HepG2 (cell line): ENCODE results near the gene LUZP1. TPM values are rescaled to one million over a fixed set of nuclear protein-coding genes. Genes with fewer than 3 reads are reported as not detected.

Source experiments
- ERF ChIP-seq: IDR thresholded peaks from 2 replicates; pipeline ENCODE4 v1.6.1; 2018; ENCODE audit warnings: missing biosample characterization, missing genetic modification reagents
- FOXK2 ChIP-seq: fragments of 450-650 bp; IDR thresholded peaks from 2 replicates; pipeline ENCODE4 v1.6.1; 2016
- KDM6A ChIP-seq: IDR thresholded peaks from 2 replicates; pipeline ENCODE4 v1.6.1; 2016; ENCODE audit warnings: low read depth
- KLF9 ChIP-seq: IDR thresholded peaks from 2 replicates; pipeline ENCODE4 v1.6.1; 2016; ENCODE audit warnings: low read depth
- NONO ChIP-seq, 2 experiments: fragments of 450-650 bp in 1 of 2; sonication (generic) in 1 of 2; formaldehyde crosslinking in 1 of 2; IDR thresholded peaks in 1 of 2; conservative IDR thresholded peaks in 1 of 2; 2 replicates each; pipeline versions ENCODE4 v1.6.1 to v1.8.0; 2017 to 2022; ENCODE audit warnings: mild to moderate bottlenecking in 1 of 2, missing genetic modification reagents in 1 of 2, moderate library complexity in 1 of 2
- PATZ1 ChIP-seq: sonication (generic); formaldehyde crosslinking; IDR thresholded peaks from 2 replicates; pipeline ENCODE4 v1.4.0; 2020; ENCODE audit warnings: missing genetic modification reagents
- SIX1 ChIP-seq: sonication (generic); formaldehyde crosslinking; IDR thresholded peaks from 2 replicates; pipeline ENCODE4 v1.4.0; 2020; ENCODE audit warnings: missing genetic modification reagents, borderline replicate concordance
- TBL1XR1 ChIP-seq: fragments of 150-350 bp; IDR thresholded peaks from 2 replicates; pipeline ENCODE4 v1.6.1; 2014; ENCODE audit warnings: borderline replicate concordance, low read length; ENCODE audit not compliant: partially characterized antibody
- TBX2 ChIP-seq: sonication (generic); formaldehyde crosslinking; IDR thresholded peaks from 2 replicates; pipeline ENCODE4 v1.5.0; 2020; ENCODE audit warnings: missing genetic modification reagents, mild to moderate bottlenecking, borderline replicate concordance
- UBTF ChIP-seq: sonication (generic); formaldehyde crosslinking; IDR thresholded peaks from 2 replicates; pipeline ENCODE4 v1.4.0; 2020; ENCODE audit warnings: mild to moderate bottlenecking, missing genetic modification reagents
- ZNF367 ChIP-seq: sonication (generic); formaldehyde crosslinking; IDR thresholded peaks from 2 replicates; pipeline ENCODE4 v1.4.0; 2020; ENCODE audit warnings: missing genetic modification reagents, borderline replicate concordance
- ZNF572 ChIP-seq: sonication (generic); formaldehyde crosslinking; IDR thresholded peaks from 2 replicates; pipeline ENCODE4 v1.5.1; 2020; ENCODE audit warnings: mild to moderate bottlenecking, missing genetic modification reagents
- ZNF747 ChIP-seq: sonication (generic); formaldehyde crosslinking; IDR thresholded peaks from 2 replicates; pipeline ENCODE4 v1.8.1; 2023; ENCODE audit warnings: missing genetic modification reagents, mild to moderate bottlenecking, borderline replicate concordance
- ZNF768 ChIP-seq: sonication (generic); formaldehyde crosslinking; IDR thresholded peaks from 2 replicates; pipeline ENCODE4 v1.4.0; 2020; ENCODE audit warnings: missing genetic modification reagents
- polyA plus RNA-seq, 8 experiments: library from polyadenylated mRNA; depleted of rRNA in 3 of 8; stranded (reverse) in 7 of 8; unstranded in 1 of 8; fragments of >200 nt; fragmentation: Illumina TruSeq in 4 of 8; extraction: Trizol in 4 of 8; gene quantifications; 2 replicates each; pipeline versions ENCODE4 v1.2.1 to v1.2.3, GENCODE V29; 2011 to 2016; ENCODE audit warnings: low read depth in 4 of 8, missing spikeins in 1 of 8, mixed read lengths in 1 of 8; ENCODE audit not compliant: insufficient read depth in 1 of 8
- total RNA-seq, 5 experiments: library from RNA; depleted of rRNA; stranded (reverse); fragments of >200 nt; fragmentation: Illumina TruSeq; extraction: Trizol; gene quantifications; 2 replicates each; pipeline ENCODE4 v1.2.3, GENCODE V29; 2016; ENCODE audit warnings: low read depth in 1 of 5
- TF ChIP-seq, protein P1 (sequence below): sonication (generic); formaldehyde crosslinking; IDR thresholded peaks from 2 replicates; pipeline ENCODE4 v1.4.0; 2020; ENCODE audit warnings: mild to moderate bottlenecking, missing genetic modification reagents
- TF ChIP-seq, protein P2 (sequence below): sonication (generic); formaldehyde crosslinking; IDR thresholded peaks from 2 replicates; pipeline ENCODE4 v1.4.0; 2020; ENCODE audit warnings: low read depth, mild to moderate bottlenecking, missing genetic modification reagents
- TF ChIP-seq, protein P3 (sequence below): sonication (generic); formaldehyde crosslinking; IDR thresholded peaks from 2 replicates; pipeline ENCODE4 v1.8.1; 2023; ENCODE audit warnings: mild to moderate bottlenecking, missing genetic modification reagents

The LUZP1 gene
- total and polyA plus RNA-seq, 2 of the 13 experiments (the other 11 are each of a cell fraction or from before 2014, with no cell fraction given): 6.9 to 12.7 TPM

- TF ChIP-seq, protein P1, sequence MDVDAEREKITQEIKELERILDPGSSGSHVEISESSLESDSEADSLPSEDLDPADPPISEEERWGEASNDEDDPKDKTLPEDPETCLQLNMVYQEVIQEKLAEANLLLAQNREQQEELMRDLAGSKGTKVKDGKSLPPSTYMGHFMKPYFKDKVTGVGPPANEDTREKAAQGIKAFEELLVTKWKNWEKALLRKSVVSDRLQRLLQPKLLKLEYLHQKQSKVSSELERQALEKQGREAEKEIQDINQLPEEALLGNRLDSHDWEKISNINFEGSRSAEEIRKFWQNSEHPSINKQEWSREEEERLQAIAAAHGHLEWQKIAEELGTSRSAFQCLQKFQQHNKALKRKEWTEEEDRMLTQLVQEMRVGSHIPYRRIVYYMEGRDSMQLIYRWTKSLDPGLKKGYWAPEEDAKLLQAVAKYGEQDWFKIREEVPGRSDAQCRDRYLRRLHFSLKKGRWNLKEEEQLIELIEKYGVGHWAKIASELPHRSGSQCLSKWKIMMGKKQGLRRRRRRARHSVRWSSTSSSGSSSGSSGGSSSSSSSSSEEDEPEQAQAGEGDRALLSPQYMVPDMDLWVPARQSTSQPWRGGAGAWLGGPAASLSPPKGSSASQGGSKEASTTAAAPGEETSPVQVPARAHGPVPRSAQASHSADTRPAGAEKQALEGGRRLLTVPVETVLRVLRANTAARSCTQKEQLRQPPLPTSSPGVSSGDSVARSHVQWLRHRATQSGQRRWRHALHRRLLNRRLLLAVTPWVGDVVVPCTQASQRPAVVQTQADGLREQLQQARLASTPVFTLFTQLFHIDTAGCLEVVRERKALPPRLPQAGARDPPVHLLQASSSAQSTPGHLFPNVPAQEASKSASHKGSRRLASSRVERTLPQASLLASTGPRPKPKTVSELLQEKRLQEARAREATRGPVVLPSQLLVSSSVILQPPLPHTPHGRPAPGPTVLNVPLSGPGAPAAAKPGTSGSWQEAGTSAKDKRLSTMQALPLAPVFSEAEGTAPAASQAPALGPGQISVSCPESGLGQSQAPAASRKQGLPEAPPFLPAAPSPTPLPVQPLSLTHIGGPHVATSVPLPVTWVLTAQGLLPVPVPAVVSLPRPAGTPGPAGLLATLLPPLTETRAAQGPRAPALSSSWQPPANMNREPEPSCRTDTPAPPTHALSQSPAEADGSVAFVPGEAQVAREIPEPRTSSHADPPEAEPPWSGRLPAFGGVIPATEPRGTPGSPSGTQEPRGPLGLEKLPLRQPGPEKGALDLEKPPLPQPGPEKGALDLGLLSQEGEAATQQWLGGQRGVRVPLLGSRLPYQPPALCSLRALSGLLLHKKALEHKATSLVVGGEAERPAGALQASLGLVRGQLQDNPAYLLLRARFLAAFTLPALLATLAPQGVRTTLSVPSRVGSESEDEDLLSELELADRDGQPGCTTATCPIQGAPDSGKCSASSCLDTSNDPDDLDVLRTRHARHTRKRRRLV: 0 out of 2 replicates have a peak, but pooled peaks have one; percentile 38
- no peak for TF ChIP-seq ZNF367 (CRISPR knock-in tag)
- TF ChIP-seq TBX2 (CRISPR knock-in tag): peak; percentile 86; the same call in 1 of the 2 replicates
- TF ChIP-seq ZNF768 (CRISPR knock-in tag): peak; percentile 33; the same call in 1 of the 2 replicates
- TF ChIP-seq ZNF747 (CRISPR knock-in tag): no peak; the same call in 1 of the 2 replicates
- TF ChIP-seq, protein P2, sequence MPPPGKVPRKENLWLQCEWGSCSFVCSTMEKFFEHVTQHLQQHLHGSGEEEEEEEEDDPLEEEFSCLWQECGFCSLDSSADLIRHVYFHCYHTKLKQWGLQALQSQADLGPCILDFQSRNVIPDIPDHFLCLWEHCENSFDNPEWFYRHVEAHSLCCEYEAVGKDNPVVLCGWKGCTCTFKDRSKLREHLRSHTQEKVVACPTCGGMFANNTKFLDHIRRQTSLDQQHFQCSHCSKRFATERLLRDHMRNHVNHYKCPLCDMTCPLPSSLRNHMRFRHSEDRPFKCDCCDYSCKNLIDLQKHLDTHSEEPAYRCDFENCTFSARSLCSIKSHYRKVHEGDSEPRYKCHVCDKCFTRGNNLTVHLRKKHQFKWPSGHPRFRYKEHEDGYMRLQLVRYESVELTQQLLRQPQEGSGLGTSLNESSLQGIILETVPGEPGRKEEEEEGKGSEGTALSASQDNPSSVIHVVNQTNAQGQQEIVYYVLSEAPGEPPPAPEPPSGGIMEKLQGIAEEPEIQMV: 0 out of 2 replicates have a peak, but pooled peaks have one; percentile 35
- TF ChIP-seq PATZ1 (CRISPR knock-in tag): peak; percentile 78
- TF ChIP-seq, protein P3, sequence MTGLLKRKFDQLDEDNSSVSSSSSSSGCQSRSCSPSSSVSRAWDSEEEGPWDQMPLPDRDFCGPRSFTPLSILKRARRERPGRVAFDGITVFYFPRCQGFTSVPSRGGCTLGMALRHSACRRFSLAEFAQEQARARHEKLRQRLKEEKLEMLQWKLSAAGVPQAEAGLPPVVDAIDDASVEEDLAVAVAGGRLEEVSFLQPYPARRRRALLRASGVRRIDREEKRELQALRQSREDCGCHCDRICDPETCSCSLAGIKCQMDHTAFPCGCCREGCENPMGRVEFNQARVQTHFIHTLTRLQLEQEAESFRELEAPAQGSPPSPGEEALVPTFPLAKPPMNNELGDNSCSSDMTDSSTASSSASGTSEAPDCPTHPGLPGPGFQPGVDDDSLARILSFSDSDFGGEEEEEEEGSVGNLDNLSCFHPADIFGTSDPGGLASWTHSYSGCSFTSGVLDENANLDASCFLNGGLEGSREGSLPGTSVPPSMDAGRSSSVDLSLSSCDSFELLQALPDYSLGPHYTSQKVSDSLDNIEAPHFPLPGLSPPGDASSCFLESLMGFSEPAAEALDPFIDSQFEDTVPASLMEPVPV: 0 out of 2 replicates have a peak, but pooled peaks have one; percentile 63
- no peak for TF ChIP-seq KLF9 (CRISPR knock-in tag)
- peak; percentile 72; the same call in 1 of the 2 replicates for TF ChIP-seq ERF (CRISPR knock-in tag)
- no peak for TF ChIP-seq NONO (IDR thresholded peaks at IDR 0.05)
- TF ChIP-seq NONO (CRISPR knock-in tag; conservative IDR thresholded peaks at IDR 0.05): peak; percentile 92
- peak; percentile 84; the same call in 1 of the 2 replicates for TF ChIP-seq ZNF572 (CRISPR knock-in tag)
- peak; percentile 30 for TF ChIP-seq TBL1XR1
- TF ChIP-seq UBTF (CRISPR knock-in tag): peak; percentile 54; the same call in 1 of the 2 replicates
- peak; percentile 83 for TF ChIP-seq KDM6A (CRISPR knock-in tag)
- 0 out of 2 replicates have a peak, but pooled peaks have one; percentile 30 for TF ChIP-seq SIX1 (CRISPR knock-in tag)
- peak; percentile 87 for TF ChIP-seq FOXK2
Measured at GRCh38 chr1:23187637-23188036, 19.0 kb upstream of the LUZP1 start (continued).
